H9 (cell line): ENCODE results near the gene B3GNT5. TPM values are rescaled to one million over a fixed set of nuclear protein-coding genes. Genes with fewer than 3 reads are reported as not detected.

Experiments
- DNase-seq: peaks from one replicate; pipeline ENCODE4 v3.0.0-alpha.2; 2017
- H2AFZ ChIP-seq: one replicate; pipeline ENCODE4 v1.6.1; 2013; ENCODE audit warnings: mild to moderate bottlenecking, low read length, control low read depth, moderate library complexity
- H2AK5ac ChIP-seq: 2 replicates; pipeline ENCODE4 v1.6.1; 2013; ENCODE audit warnings: low read length, control low read depth, mixed read lengths; ENCODE audit not compliant: insufficient read length
- H2BK120ac ChIP-seq: one replicate; pipeline ENCODE4 v1.6.1; 2013; ENCODE audit warnings: low read depth, mild to moderate bottlenecking, low read length, control low read depth, inconsistent platforms; ENCODE audit not compliant: poor library complexity, severe bottlenecking
- H2BK12ac ChIP-seq: 2 replicates; pipeline ENCODE4 v1.6.1; 2013; ENCODE audit warnings: low read length, control low read depth, mixed read lengths, low read depth; ENCODE audit not compliant: insufficient read length
- H2BK15ac ChIP-seq: 2 replicates; pipeline ENCODE4 v1.6.1; 2013; ENCODE audit warnings: low read depth, low read length, control low read depth
- H2BK20ac ChIP-seq: one replicate; pipeline ENCODE4 v1.6.1; 2013; ENCODE audit warnings: low read depth, mild to moderate bottlenecking, low read length, control low read depth, inconsistent platforms; ENCODE audit not compliant: poor library complexity, severe bottlenecking
- H2BK5ac ChIP-seq: 2 replicates; pipeline ENCODE4 v1.6.1; 2013; ENCODE audit warnings: low read length, control low read depth, mixed read lengths; ENCODE audit not compliant: insufficient read length
- H3K14ac ChIP-seq: 2 replicates; pipeline ENCODE4 v1.6.1; 2013; ENCODE audit warnings: low read length, control low read depth; ENCODE audit not compliant: insufficient read depth
- H3K18ac ChIP-seq: 2 replicates; pipeline ENCODE4 v1.6.1; 2013; ENCODE audit warnings: low read depth, mild to moderate bottlenecking, mixed read lengths, low read length, control low read depth; ENCODE audit not compliant: insufficient read length
- H3K23ac ChIP-seq: 2 replicates; pipeline ENCODE4 v1.6.1; 2013; ENCODE audit warnings: low read length, control low read depth, mixed read lengths, low read depth; ENCODE audit not compliant: insufficient read length
- H3K23me2 ChIP-seq: 2 replicates; pipeline ENCODE4 v1.6.1; 2013; ENCODE audit warnings: low read depth, mild to moderate bottlenecking, mixed read lengths, low read length, control low read depth; ENCODE audit not compliant: insufficient read length, poor library complexity, severe bottlenecking
- H3K27ac ChIP-seq: 2 replicates; pipeline ENCODE4 v1.5.1; 2013; ENCODE audit warnings: low read length, control low read depth, mixed read lengths, low read depth; ENCODE audit not compliant: insufficient read length
- H3K27me3 ChIP-seq: 2 replicates; pipeline ENCODE4 v1.6.1; 2013; ENCODE audit warnings: low read length, control low read depth, inconsistent platforms; ENCODE audit not compliant: insufficient read depth
- H3K4ac ChIP-seq: 2 replicates; pipeline ENCODE4 v1.6.1; 2013; ENCODE audit warnings: low read depth, mild to moderate bottlenecking, control low read depth, inconsistent platforms, low read length, moderate library complexity
- H3K4me1 ChIP-seq: 2 replicates; pipeline ENCODE4 v1.6.1; 2013; ENCODE audit warnings: low read length, control low read depth, inconsistent platforms; ENCODE audit not compliant: insufficient read depth
- H3K4me2 ChIP-seq: 2 replicates; pipeline ENCODE4 v1.6.1; 2013; ENCODE audit warnings: low read length, control low read depth, mixed read lengths; ENCODE audit not compliant: insufficient read length, insufficient read depth
- H3K56ac ChIP-seq: 2 replicates; pipeline ENCODE4 v1.6.1; 2013; ENCODE audit warnings: low read depth, mild to moderate bottlenecking, mixed read lengths, low read length, control low read depth; ENCODE audit not compliant: insufficient read length
- H3K79me1 ChIP-seq: 2 replicates; pipeline ENCODE4 v1.6.1; 2013; ENCODE audit warnings: low read depth, mild to moderate bottlenecking, moderate library complexity, low read length, control low read depth, inconsistent platforms; ENCODE audit not compliant: insufficient read depth, poor library complexity, severe bottlenecking
- H3K79me2 ChIP-seq: 2 replicates; pipeline ENCODE4 v1.6.1; 2013; ENCODE audit warnings: low read length, control low read depth, inconsistent platforms; ENCODE audit not compliant: insufficient read depth
- H3K9ac ChIP-seq: 2 replicates; pipeline ENCODE4 v1.6.1; 2013; ENCODE audit warnings: low read length, control low read depth, mixed read lengths; ENCODE audit not compliant: insufficient read length; ENCODE audit errors: extremely low read depth
- H3K9me3 ChIP-seq: one replicate; pipeline ENCODE4 v1.6.1; 2013; ENCODE audit warnings: low read depth, low read length, inconsistent platforms; ENCODE audit not compliant: control insufficient read depth
- H3T11ph ChIP-seq: one replicate; pipeline ENCODE4 v1.6.1; 2013; ENCODE audit warnings: mild to moderate bottlenecking, low read length, control low read depth, inconsistent platforms
- H4K20me1 ChIP-seq: one replicate; pipeline ENCODE4 v1.6.1; 2013; ENCODE audit not compliant: control insufficient read depth, insufficient read length, insufficient read depth
- H4K5ac ChIP-seq: 2 replicates; pipeline ENCODE4 v1.6.1; 2013; ENCODE audit warnings: low read depth, mild to moderate bottlenecking, mixed read lengths, low read length, control low read depth; ENCODE audit not compliant: insufficient read length
- H4K8ac ChIP-seq: replicated peaks from 2 replicates; pipeline ENCODE4 v1.6.1; 2013; ENCODE audit warnings: low read length, control low read depth, mixed read lengths, low read depth; ENCODE audit not compliant: insufficient read length
- H4K91ac ChIP-seq: 2 replicates; pipeline ENCODE4 v1.6.1; 2013; ENCODE audit warnings: low read depth, mild to moderate bottlenecking, moderate library complexity, mixed read lengths, low read length, control low read depth; ENCODE audit not compliant: insufficient read length
- H3K27ac Mint-ChIP-seq, 3 experiments: 2 replicates in 2 of 3; 3 replicates in 1 of 3; pipeline ENCODE4 v1.8.0; 2020 to 2021; ENCODE audit warnings: mixed read lengths in 3 of 3, mild to moderate bottlenecking in 1 of 3, moderate library complexity in 1 of 3
- H3K27me3 Mint-ChIP-seq: 2 replicates; pipeline ENCODE4 v1.8.0; 2021; ENCODE audit warnings: low read depth, mild to moderate bottlenecking, moderate library complexity, mixed read lengths
- H3K36me3 Mint-ChIP-seq, 3 experiments: 2 replicates in 2 of 3; 3 replicates in 1 of 3; pipeline ENCODE4 v1.8.0; 2020 to 2021; ENCODE audit warnings: low read depth in 3 of 3, mixed read lengths in 3 of 3; ENCODE audit not compliant: insufficient read depth in 1 of 3
- H3K4me1 Mint-ChIP-seq, 2 experiments: 2 replicates each; pipeline ENCODE4 v1.8.0; 2020; ENCODE audit warnings: mixed read lengths in 2 of 2
- H3K4me3 Mint-ChIP-seq, 2 experiments: 2 replicates in 1 of 2; 3 replicates in 1 of 2; pipeline ENCODE4 v1.8.0; 2020 to 2021; ENCODE audit warnings: mild to moderate bottlenecking in 2 of 2, mixed read lengths in 2 of 2, moderate library complexity in 1 of 2
- H3K9me3 Mint-ChIP-seq, 2 experiments: 2 replicates in 1 of 2; 3 replicates in 1 of 2; pipeline ENCODE4 v1.8.0; 2020; ENCODE audit warnings: mild to moderate bottlenecking in 2 of 2, mixed read lengths in 2 of 2, moderate library complexity in 1 of 2
- WGBS: extraction: QIAGEN DNeasy Blood & Tissue Kit; methylation state at CpG from one replicate; pipeline ENCODE4 v1.1.7; 2013; ENCODE audit warnings: missing lambda C conversion rate, low lambda C conversion rate, mixed read lengths; ENCODE audit not compliant: insufficient read length; ENCODE audit errors: extremely low coverage; 5-methylcytosine and 5-hydroxymethylcytosine counted together
- total RNA-seq: library from RNA; stranded (reverse); gene quantifications from 2 replicates; pipeline ENCODE4 v1.2.1, GENCODE V29; 2021
- TF ChIP-seq, protein P1 (sequence below): fragments of 200-600 bp; sonication (generic); conservative IDR thresholded peaks from 3 replicates; pipeline ENCODE4 v1.8.0; 2021; ENCODE audit warnings: antibody characterized with exemption, mild to moderate bottlenecking

The B3GNT5 gene
- total RNA-seq, 1 experiment from 2014 or later = 7.3 TPM

- Histone ChIP-seq H3K27ac (no peak overlapping the region), H2AK5ac (no peak overlapping the region), H3K79me1 (no peaks in the 10 kb centered on the region), H2AFZ (no peak overlapping the region), H2BK15ac (no peak overlapping the region), H2BK5ac (no peak overlapping the region), H2BK20ac (no peak overlapping the region), H4K8ac (no peak overlapping the region), H3K14ac (no peak overlapping the region), H3T11ph (no peak overlapping the region), H3K18ac (no peak overlapping the region), H3K4ac (no peak overlapping the region), H2BK120ac (no peak overlapping the region), H3K79me2 (no peaks in the 10 kb centered on the region), H3K9me3 (no peaks in the 10 kb centered on the region), H3K23me2 (no peaks in the 10 kb centered on the region), H4K91ac (no peak overlapping the region), H3K27me3 (no peaks in the 10 kb centered on the region), H3K4me2 (no peak overlapping the region), H3K4me1 (no peaks in the 10 kb centered on the region), H4K5ac (no peak overlapping the region), H3K9ac (no peak overlapping the region), H3K56ac (no peak overlapping the region), H3K23ac (no peak overlapping the region), H2BK12ac (no peak overlapping the region), H4K20me1 (no peaks in the 10 kb centered on the region)
- Mint-ChIP-seq H3K4me3 (no peak overlapping the region), H3K27ac (no peak overlapping the region), H3K4me1 (peaks cover 0 to 4% of the 10 kb centered on the region in 2 experiments; a peak in 2 of 4 replicates), H3K9me3 (no peaks in the 10 kb centered on the region), H3K27me3 (no peaks in the 10 kb centered on the region), H3K36me3 (peaks cover 0 to 21% (median 5%) of the 10 kb centered on the region in 3 experiments; a peak in 6 of 7 replicates)
- TF ChIP-seq, protein P1, sequence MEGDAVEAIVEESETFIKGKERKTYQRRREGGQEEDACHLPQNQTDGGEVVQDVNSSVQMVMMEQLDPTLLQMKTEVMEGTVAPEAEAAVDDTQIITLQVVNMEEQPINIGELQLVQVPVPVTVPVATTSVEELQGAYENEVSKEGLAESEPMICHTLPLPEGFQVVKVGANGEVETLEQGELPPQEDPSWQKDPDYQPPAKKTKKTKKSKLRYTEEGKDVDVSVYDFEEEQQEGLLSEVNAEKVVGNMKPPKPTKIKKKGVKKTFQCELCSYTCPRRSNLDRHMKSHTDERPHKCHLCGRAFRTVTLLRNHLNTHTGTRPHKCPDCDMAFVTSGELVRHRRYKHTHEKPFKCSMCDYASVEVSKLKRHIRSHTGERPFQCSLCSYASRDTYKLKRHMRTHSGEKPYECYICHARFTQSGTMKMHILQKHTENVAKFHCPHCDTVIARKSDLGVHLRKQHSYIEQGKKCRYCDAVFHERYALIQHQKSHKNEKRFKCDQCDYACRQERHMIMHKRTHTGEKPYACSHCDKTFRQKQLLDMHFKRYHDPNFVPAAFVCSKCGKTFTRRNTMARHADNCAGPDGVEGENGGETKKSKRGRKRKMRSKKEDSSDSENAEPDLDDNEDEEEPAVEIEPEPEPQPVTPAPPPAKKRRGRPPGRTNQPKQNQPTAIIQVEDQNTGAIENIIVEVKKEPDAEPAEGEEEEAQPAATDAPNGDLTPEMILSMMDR = no peak
- DNase-seq = no peak
- WGBS = no CpG with 5 or more reads among the region's 2 CpGs
Observed at GRCh38 chr3:183307749-183308148, 54.7 kb downstream of the B3GNT5 start.
